WERI-Rb-1 (cell line): Measurements from ENCODE around the gene PCDHA11.

Experiments used
- DNase-seq: peaks from one replicate; pipeline ENCODE4 v3.0.0-alpha.2; 2020
- H3K27ac ChIP-seq: fragments of 250-450 bp; sonication (Bioruptor Pico); 2 replicates; pipeline ENCODE4 v1.5.1; 2020; ENCODE audit warnings: mild to moderate bottlenecking, moderate library complexity
- H3K27me3 ChIP-seq: fragments of 250-450 bp; sonication (Bioruptor Pico); 2 replicates; pipeline ENCODE4 v1.5.1; 2021; ENCODE audit warnings: mild to moderate bottlenecking, low read depth, moderate library complexity; ENCODE audit not compliant: insufficient read depth, severe bottlenecking
- H3K36me3 ChIP-seq: fragments of 250-450 bp; sonication (Bioruptor Pico); 2 replicates; pipeline ENCODE4 v1.5.1; 2020; ENCODE audit warnings: mild to moderate bottlenecking, moderate library complexity
- H3K4me3 ChIP-seq: 2 replicates; pipeline ENCODE4 v1.5.1; 2011; ENCODE audit warnings: low read depth, mild to moderate bottlenecking, control low read depth, low read length
- H3K9me3 ChIP-seq: fragments of 250-450 bp; sonication (Bioruptor Pico); 2 replicates; pipeline ENCODE4 v1.5.1; 2021; ENCODE audit warnings: mild to moderate bottlenecking, moderate library complexity; ENCODE audit not compliant: severe bottlenecking
- TF ChIP-seq, protein P1 (sequence below): IDR thresholded peaks from 2 replicates; pipeline ENCODE4 v1.5.1; 2011; ENCODE audit warnings: low read depth, mild to moderate bottlenecking, control low read depth, inconsistent platforms, low read length

Gene PCDHA11

DNA sequence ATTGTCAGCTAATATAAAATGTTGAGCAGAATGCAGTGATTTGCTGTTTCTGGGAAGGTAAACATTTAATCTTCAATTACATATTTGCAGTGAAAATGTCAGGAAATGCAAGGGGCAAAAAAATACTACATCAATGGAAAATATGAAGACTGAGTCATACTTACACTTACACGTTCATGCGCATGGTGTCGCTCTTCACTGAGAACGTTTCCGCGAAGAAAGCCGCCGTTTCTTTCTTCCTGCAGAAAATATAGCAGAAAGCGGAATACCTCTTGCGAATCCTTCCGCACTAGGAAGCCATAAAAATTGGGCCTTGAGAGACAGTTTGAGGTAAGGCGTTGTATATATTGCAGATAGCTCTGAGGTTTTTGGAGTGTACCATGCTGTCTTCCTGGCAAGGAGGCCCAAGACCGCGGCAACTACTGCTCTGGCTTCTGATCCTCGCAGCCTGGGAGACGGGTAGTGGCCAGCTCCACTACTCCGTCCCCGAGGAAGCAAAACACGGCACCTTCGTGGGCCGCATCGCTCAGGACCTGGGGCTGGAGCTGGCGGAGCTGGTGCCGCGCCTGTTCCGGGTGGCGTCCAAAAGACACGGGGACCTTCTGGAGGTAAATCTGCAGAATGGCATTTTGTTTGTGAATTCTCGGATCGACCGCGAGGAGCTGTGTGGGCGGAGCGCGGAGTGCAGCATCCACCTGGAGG lies 13.3 kb downstream of the PCDHA11 start, which contains the start of gene PCDHA13:
TSS of gene PCDHA13 (plus strand) at position 236 of the 702 bp plus-strand sequence. CDS start at position 381, 145 bp downstream.
- Histone ChIP-seq H3K4me3 (peak within 1 kb of the TSS; percentile 56), H3K27me3 (no peaks in the 10 kb centered on the region), H3K9me3 (no peaks in the 10 kb centered on the region), H3K36me3 (no peaks in the 10 kb centered on the region; the same call in none of the 2 replicates), H3K27ac (peak within 1 kb of the TSS; percentile 55)
- peak; percentile 62 for DNase-seq
- TF ChIP-seq, protein P1, sequence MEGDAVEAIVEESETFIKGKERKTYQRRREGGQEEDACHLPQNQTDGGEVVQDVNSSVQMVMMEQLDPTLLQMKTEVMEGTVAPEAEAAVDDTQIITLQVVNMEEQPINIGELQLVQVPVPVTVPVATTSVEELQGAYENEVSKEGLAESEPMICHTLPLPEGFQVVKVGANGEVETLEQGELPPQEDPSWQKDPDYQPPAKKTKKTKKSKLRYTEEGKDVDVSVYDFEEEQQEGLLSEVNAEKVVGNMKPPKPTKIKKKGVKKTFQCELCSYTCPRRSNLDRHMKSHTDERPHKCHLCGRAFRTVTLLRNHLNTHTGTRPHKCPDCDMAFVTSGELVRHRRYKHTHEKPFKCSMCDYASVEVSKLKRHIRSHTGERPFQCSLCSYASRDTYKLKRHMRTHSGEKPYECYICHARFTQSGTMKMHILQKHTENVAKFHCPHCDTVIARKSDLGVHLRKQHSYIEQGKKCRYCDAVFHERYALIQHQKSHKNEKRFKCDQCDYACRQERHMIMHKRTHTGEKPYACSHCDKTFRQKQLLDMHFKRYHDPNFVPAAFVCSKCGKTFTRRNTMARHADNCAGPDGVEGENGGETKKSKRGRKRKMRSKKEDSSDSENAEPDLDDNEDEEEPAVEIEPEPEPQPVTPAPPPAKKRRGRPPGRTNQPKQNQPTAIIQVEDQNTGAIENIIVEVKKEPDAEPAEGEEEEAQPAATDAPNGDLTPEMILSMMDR, result peak; percentile 67

DNA sequence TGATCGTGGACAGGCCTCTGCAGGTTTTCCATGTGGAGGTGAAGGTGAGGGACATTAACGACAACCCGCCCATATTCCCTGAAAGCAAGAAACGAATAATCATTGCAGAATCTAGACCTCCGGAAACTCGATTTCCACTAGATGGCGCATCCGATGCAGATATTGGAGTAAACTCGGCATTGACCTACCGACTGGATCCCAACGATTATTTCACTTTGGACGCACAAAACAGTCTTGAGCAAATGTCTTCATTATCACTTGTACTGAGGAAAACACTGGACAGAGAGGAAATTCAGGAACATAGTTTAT lies 13.8 kb downstream of the PCDHA11 start:
- H3K36me3 ChIP-seq, result no peaks in the 10 kb centered on the region; the same call in none of the 2 replicates
- peak overlapping the region; percentile 55 for H3K27ac ChIP-seq
- no peaks in the 10 kb centered on the region for H3K9me3 ChIP-seq
- H3K4me3 ChIP-seq, result peak overlapping the region; percentile 56
- peak; percentile 79 for DNase-seq
- H3K27me3 ChIP-seq, result no peaks in the 10 kb centered on the region
- TF ChIP-seq, protein P1, result peak; percentile 68

DNA sequence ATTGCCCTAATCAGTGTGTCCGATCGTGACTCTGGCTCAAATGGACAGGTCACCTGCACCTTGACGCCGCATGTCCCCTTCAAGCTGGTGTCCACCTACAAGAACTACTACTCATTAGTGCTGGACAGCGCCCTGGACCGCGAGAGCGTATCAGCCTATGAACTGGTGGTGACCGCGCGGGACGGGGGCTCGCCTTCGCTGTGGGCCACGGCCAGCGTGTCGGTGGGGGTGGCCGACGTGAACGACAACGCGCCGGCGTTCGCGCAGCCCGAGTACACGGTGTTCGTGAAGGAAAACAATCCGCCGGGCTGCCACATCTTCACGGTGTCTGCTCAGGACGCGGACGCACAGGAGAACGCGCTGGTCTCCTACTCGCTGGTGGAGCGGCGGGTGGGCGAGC lies 14.6 kb downstream of the PCDHA11 start:
- no peak overlapping the region for H3K27ac ChIP-seq
- TF ChIP-seq, protein P1, result no peak
- H3K36me3 ChIP-seq, result no peaks in the 10 kb centered on the region; the same call in none of the 2 replicates
- H3K4me3 ChIP-seq, result no peak overlapping the region
- no peak for DNase-seq
- H3K9me3 ChIP-seq, result no peaks in the 10 kb centered on the region
- no peaks in the 10 kb centered on the region for H3K27me3 ChIP-seq

DNA sequence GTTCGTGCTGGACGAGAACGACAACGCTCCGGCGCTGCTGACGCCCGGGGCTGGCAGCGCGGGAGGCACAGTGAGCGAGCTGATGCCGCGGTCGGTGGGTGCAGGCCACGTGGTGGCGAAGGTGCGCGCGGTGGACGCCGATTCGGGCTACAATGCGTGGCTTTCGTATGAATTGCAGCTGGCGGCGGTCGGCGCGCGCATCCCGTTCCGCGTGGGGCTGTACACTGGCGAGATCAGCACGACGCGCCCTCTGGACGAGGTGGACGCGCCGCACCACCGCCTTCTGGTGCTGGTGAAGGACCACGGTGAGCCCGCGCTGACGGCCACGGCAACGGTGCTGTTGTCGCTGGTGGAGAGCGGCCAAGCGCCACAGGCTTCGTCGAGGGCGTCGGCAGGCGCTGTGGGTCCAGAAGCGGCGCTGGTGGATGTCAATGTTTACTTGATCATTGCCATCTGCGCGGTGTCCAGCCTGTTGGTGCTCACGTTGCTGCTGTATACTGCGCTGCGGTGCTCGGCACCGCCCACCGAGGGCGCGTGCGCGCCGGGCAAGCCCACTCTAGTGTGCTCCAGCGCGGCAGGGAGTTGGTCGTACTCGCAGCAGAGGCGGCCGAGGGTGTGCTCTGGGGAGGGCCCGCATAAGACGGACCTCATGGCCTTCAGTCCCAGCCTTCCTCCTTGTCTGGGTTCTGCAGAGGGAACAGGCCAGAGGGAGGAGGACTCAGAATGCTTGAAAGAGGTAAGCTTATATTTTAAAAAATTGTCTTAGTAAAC lies 15.4 kb downstream of the PCDHA11 start:
- TF ChIP-seq, protein P1, result no peak
- H3K36me3 ChIP-seq, result no peaks in the 10 kb centered on the region; the same call in none of the 2 replicates
- H3K4me3 ChIP-seq, result no peak overlapping the region

DNA sequence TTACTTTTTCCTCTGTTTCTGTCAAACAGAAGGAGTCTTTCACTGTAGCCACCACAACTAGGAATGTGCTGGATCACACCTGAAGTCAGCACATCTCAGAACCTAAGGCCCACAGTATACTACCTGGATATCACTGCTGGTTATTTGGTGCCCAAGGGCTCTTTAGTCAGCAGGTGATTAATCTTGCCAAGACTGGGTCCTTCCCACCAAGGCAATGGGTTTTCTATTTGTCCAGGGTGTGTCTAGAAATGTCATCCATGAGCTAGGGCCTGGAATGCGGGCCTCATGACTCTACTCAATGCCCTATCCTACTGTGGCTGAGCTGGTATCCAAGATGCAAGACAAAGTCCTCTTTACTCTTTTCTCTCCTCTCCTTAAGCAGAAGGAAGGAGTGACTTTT lies 47.6 kb downstream of the PCDHA11 start:
- Histone ChIP-seq H3K27me3 (no peaks in the 10 kb centered on the region), H3K9me3 (no peaks in the 10 kb centered on the region), H3K36me3 (no peaks in the 10 kb centered on the region), H3K27ac (no peak overlapping the region), H3K4me3 (no peak overlapping the region)
- no peak for DNase-seq
- TF ChIP-seq, protein P1, result no peak

More for the DNA sequence above, 15.4 kb downstream of the PCDHA11 start:
- Histone ChIP-seq H3K27ac (no peak overlapping the region), H3K27me3 (no peaks in the 10 kb centered on the region), H3K9me3 (no peaks in the 10 kb centered on the region)
- DNase-seq, result no peak
